ENCODE results near the gene NCAM1.

Gene NCAM1

DNA sequence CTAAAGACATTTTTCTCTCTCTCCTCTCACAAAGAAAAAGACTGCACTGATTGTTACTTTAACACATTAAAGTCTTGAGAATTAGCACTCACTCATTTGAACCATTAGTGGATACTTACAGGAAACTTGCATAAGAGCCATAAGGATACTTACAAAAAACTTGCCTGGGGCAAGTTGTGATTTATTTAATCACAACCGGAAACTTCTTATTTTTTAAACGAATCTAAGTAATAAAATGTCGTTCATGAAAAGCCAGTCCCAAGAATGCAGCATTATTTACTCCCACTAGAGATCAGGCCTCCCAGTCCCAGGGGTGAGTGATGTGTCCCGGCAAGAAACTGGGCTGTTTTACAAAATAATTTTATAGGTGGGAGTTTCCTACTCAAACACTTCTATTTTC is 293.9 kb downstream of the NCAM1 start (continued):
- TF ChIP-seq OSR2 (tag by site-specific recombination; IDR thresholded peaks at IDR 0.05) (no peak), ZNF664 (tag by site-specific recombination; IDR thresholded peaks at IDR 0.05) (no peak), ZNF548 (tag by site-specific recombination; IDR thresholded peaks at IDR 0.05) (no peak), ZNF10 (tag by site-specific recombination; IDR thresholded peaks at IDR 0.05) (no peak), PRDM1 (tag by site-specific recombination; IDR thresholded peaks at IDR 0.05) (no peak), ZNF132 (tag by site-specific recombination; IDR thresholded peaks at IDR 0.05; ENCODE audit: borderline replicate concordance) (no peak)
- TF ChIP-seq, protein P1, sequence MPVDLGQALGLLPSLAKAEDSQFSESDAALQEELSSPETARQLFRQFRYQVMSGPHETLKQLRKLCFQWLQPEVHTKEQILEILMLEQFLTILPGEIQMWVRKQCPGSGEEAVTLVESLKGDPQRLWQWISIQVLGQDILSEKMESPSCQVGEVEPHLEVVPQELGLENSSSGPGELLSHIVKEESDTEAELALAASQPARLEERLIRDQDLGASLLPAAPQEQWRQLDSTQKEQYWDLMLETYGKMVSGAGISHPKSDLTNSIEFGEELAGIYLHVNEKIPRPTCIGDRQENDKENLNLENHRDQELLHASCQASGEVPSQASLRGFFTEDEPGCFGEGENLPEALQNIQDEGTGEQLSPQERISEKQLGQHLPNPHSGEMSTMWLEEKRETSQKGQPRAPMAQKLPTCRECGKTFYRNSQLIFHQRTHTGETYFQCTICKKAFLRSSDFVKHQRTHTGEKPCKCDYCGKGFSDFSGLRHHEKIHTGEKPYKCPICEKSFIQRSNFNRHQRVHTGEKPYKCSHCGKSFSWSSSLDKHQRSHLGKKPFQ (tag by site-specific recombination; IDR thresholded peaks at IDR 0.05), result no peak
- TF ChIP-seq, protein P2, sequence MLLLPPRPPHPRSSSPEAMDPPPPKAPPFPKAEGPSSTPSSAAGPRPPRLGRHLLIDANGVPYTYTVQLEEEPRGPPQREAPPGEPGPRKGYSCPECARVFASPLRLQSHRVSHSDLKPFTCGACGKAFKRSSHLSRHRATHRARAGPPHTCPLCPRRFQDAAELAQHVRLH (tag by site-specific recombination; IDR thresholded peaks at IDR 0.05), result no peak
- TF ChIP-seq, protein P3, sequence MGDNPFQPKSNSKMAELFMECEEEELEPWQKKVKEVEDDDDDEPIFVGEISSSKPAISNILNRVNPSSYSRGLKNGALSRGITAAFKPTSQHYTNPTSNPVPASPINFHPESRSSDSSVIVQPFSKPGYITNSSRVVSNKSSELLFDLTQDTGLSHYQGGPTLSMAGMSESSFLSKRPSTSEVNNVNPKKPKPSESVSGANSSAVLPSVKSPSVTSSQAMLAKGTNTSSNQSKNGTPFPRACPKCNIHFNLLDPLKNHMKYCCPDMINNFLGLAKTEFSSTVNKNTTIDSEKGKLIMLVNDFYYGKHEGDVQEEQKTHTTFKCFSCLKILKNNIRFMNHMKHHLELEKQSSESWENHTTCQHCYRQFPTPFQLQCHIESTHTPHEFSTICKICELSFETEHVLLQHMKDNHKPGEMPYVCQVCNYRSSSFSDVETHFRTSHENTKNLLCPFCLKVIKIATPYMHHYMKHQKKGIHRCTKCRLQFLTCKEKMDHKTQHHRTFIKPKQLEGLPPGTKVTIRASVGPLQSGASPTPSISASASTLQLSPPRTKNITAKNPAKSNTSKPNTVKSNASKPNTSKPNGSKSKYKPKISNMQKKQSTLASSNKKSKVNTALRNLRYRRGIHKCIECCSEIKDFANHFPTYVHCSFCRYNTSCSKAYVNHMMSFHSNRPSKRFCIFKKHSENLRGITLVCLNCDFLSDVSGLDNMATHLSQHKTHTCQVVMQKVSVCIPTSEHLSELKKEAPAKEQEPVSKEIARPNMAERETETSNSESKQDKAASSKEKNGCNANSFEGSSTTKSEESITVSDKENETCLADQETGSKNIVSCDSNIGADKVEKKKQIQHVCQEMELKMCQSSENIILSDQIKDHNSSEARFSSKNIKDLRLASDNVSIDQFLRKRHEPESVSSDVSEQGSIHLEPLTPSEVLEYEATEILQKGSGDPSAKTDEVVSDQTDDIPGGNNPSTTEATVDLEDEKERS (tag by site-specific recombination; IDR thresholded peaks at IDR 0.05), result no peak

DNA sequence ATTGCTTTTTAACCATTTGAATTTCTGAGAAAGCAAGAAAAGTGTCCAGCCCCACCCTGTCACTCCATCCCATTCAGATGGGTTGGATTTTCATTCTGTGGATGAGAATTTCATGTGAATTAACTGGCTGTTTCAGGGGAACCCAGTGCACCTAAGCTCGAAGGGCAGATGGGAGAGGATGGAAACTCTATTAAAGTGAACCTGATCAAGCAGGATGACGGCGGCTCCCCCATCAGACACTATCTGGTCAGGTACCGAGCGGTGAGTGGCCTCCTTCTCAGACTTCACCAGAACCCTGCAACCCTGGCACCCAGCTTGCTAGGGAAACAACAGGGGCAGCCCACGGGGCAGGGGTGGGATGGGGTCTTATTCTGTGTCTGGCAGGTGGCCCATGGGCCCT is 294.5 kb downstream of the NCAM1 start:
- no peak overlapping the region for H3K27ac ChIP-seq (ENCODE audit: extremely low read depth, low read depth, low read length)
- no peaks in the 10 kb centered on the region for H3K9me3 ChIP-seq (ENCODE audit: control insufficient read depth, insufficient read depth, low read depth, low read length)
- CTCF ChIA-PET, result no interaction called here
- no peak overlapping the region for H3K4me3 ChIP-seq (ENCODE audit: low read depth, low read length)
- POLR2A ChIA-PET, result no interaction called here
- H3K36me3 ChIP-seq (ENCODE audit: control insufficient read depth in 2 of 2, insufficient read depth in 1 of 2, low read length in 2 of 2), result peaks cover 0 to 9% of the 10 kb centered on the region in 2 experiments; a peak in 1 of 3 replicates
- TF ChIP-seq ZNF2 (tag by site-specific recombination; IDR thresholded peaks at IDR 0.05), result no peak
- TF ChIP-seq, protein P4, sequence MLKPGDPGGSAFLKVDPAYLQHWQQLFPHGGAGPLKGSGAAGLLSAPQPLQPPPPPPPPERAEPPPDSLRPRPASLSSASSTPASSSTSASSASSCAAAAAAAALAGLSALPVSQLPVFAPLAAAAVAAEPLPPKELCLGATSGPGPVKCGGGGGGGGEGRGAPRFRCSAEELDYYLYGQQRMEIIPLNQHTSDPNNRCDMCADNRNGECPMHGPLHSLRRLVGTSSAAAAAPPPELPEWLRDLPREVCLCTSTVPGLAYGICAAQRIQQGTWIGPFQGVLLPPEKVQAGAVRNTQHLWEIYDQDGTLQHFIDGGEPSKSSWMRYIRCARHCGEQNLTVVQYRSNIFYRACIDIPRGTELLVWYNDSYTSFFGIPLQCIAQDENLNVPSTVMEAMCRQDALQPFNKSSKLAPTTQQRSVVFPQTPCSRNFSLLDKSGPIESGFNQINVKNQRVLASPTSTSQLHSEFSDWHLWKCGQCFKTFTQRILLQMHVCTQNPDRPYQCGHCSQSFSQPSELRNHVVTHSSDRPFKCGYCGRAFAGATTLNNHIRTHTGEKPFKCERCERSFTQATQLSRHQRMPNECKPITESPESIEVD (tag by site-specific recombination; IDR thresholded peaks at IDR 0.05), result no peak
- no peaks in the 10 kb centered on the region for H3K4me1 ChIP-seq (ENCODE audit: control insufficient read depth, insufficient read depth, low read length)

DNA sequence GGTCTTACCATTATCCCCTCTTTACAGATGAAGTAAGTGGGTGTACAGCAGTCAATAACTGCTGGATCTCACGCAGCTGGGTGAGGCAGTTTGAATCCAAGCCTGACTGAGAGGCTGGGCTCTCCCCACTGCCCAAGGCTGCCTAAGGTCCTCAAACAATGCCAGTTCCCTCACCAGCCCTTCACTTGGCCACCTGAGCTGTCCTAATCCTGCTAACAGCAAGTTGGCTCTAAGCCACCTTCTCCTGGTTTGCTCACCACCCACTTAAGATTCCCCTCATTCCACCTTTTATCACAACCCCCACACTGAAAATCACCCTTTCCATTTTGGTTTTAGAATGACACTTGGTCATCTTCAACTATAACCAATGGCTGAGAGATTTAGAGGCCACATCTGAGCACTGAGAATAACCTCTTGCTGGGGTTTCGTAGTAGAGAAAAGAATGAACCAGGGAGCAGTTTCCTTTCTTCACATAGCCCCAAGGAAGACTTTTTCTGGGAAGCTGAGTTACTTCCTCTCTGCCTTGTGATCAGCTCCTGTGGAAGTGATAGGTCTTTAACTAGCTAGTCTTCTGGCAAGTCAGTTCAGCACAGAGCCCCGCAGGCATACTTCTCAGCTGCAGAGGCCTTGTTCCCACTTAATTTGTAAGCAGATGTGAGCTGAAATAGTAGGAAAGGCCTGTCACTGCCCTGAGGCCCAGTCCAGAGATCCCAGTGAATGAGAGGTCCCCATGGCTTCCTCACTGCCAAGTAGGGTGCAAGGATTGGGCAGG is 295.4 kb downstream of the NCAM1 start:
- ChIA-PET POLR2A (no interaction called here), CTCF (no interaction called here)
- Histone ChIP-seq H3K36me3 (ENCODE audit: control insufficient read depth in 2 of 2, insufficient read depth in 1 of 2, low read length in 2 of 2) (peaks cover 0 to 17% of the 10 kb centered on the region in 2 experiments; a peak in 1 of 3 replicates), H3K4me1 (ENCODE audit: control insufficient read depth, insufficient read depth, low read length) (no peaks in the 10 kb centered on the region), H3K9me3 (ENCODE audit: control insufficient read depth, insufficient read depth, low read depth, low read length) (no peaks in the 10 kb centered on the region), H3K27ac (ENCODE audit: extremely low read depth, low read depth, low read length) (no peak overlapping the region), H3K4me3 (ENCODE audit: low read depth, low read length) (no peak overlapping the region)
- TF ChIP-seq ZNF48 (tag by site-specific recombination; IDR thresholded peaks at IDR 0.05), result no peak
- TF ChIP-seq SP3 (tag by site-specific recombination; IDR thresholded peaks at IDR 0.05), result no peak
- TF ChIP-seq ZNF140 (tag by site-specific recombination; IDR thresholded peaks at IDR 0.05), result no peak
- TF ChIP-seq ZNF600 (tag by site-specific recombination; IDR thresholded peaks at IDR 0.05), result no peak
- no peak for TF ChIP-seq GFI1B (tag by site-specific recombination; IDR thresholded peaks at IDR 0.05)
- TF ChIP-seq ZFHX2 (tag by site-specific recombination; conservative IDR thresholded peaks at IDR 0.05), result peak; percentile 21; the same call in 1 of the 2 replicates

All from HEK293 (cell line).